Measurements from ENCODE around the gene TMEM168.
"Not testable (repeated sequence)": the region's sequence is repeated elsewhere in the genome, so short reads cannot be mapped to it uniquely, and the experiment has no call there.

Gene TMEM168

GRCh38 chr7:112789817-112790585 is at the start of gene TMEM168:
Gene TMEM168 (minus strand): TSS chr7:112790393. CDS start chr7:112784825, 5,568 bp downstream.
- DNase-seq: peak; percentile 41

GRCh38 chr7:112835928-112836327 is 45.7 kb upstream of the TMEM168 start:
- not testable (repeated sequence) for DNase-seq

- no peak for DNase-seq
Observed at GRCh38 chr7:112833082-112833481, 42.9 kb upstream of the TMEM168 start.

- DNase-seq: no peak
Observed at GRCh38 chr7:112830769-112831168, 40.6 kb upstream of the TMEM168 start.

GRCh38 chr7:112828696-112829095 is 38.5 kb upstream of the TMEM168 start:
- no peak for DNase-seq

GRCh38 chr7:112821345-112821744 is 31.2 kb upstream of the TMEM168 start:
- DNase-seq: no peak

GRCh38 chr7:112819536-112819935 is 29.3 kb upstream of the TMEM168 start:
- DNase-seq: no peak

GRCh38 chr7:112806156-112806555 is 16.0 kb upstream of the TMEM168 start:
- DNase-seq: no peak

GRCh38 chr7:112802406-112802805 is 12.2 kb upstream of the TMEM168 start:
- no peak for DNase-seq

GRCh38 chr7:112800486-112800885 is 10.3 kb upstream of the TMEM168 start:
- DNase-seq: no peak

GRCh38 chr7:112799448-112800120 is 9.4 kb upstream of the TMEM168 start:
- DNase-seq: no peak

GRCh38 chr7:112798274-112799159 is 8.3 kb upstream of the TMEM168 start:
- DNase-seq: no peak

- not testable (repeated sequence) for DNase-seq
Observed at GRCh38 chr7:112796552-112796951, 6.4 kb upstream of the TMEM168 start.

GRCh38 chr7:112792441-112792840 is 2.2 kb upstream of the TMEM168 start:
- no peak for DNase-seq

- DNase-seq: no peak
Observed at GRCh38 chr7:112791465-112792168, 1.4 kb upstream of the TMEM168 start.

- DNase-seq: no peak
Observed at GRCh38 chr7:112790586-112791003, 402 bp upstream of the TMEM168 start.

GRCh38 chr7:112789453-112789816 is 758 bp downstream of the TMEM168 start:
- no peak for DNase-seq

GRCh38 chr7:112788778-112789343 is 1.3 kb downstream of the TMEM168 start:
- DNase-seq: no peak

- no peak for DNase-seq
Observed at GRCh38 chr7:112784603-112785002, 5.6 kb downstream of the TMEM168 start.

GRCh38 chr7:112782498-112782897 is 7.7 kb downstream of the TMEM168 start:
- DNase-seq: no peak

GRCh38 chr7:112781558-112781957 is 8.6 kb downstream of the TMEM168 start:
- DNase-seq: no peak

GRCh38 chr7:112781110-112781509 is 9.1 kb downstream of the TMEM168 start:
- no peak for DNase-seq

All from NCI-H1048 (cell line).